Measurements from ENCODE around the gene KCTD16. TPM values are rescaled to one million over a fixed set of nuclear protein-coding genes. Genes with fewer than 3 reads are reported as not detected.

KCTD16 gene
- total and polyA plus RNA-seq, 11 donors = 0.02 to 0.32 (median 0.12) TPM; not detected in 3

- intact Hi-C loops (cut with DNase I) = no loop called here
- no peak overlapping the region for H3K4me3 ChIP-seq
Observed at GRCh38 chr5:144367991-144368390, 197.3 kb downstream of the KCTD16 start.

GRCh38 chr5:144368556-144368955 lies 197.9 kb downstream of the KCTD16 start:
- Histone ChIP-seq H3K36me3 (no peaks in the 10 kb centered on the region), H3K27me3 (peaks cover 0 to 1% (median 0%) of the 10 kb centered on the region in 9 donors), H3K4me3 (no peak overlapping the region), H3K27ac (no peak overlapping the region), H3K9me3 (no peaks in the 10 kb centered on the region), H3K4me1 (no peaks in the 10 kb centered on the region)
- intact Hi-C loops (cut with DNase I) = no loop called here
- DNase-seq (no peak), ATAC-seq (no peak)
- TF ChIP-seq POLR2A (IDR thresholded peaks at IDR 0.05) = no peak
- WGBS, 4 donors = 29 to 47% (median 40%) methylated on average over 4 of the region's 4 CpGs

More at GRCh38 chr5:144367991-144368390, 197.3 kb downstream of the KCTD16 start:
- Histone ChIP-seq H3K9me3 (no peaks in the 10 kb centered on the region), H3K27me3 (peaks cover 0 to 4% (median 0%) of the 10 kb centered on the region in 9 donors), H3K36me3 (no peaks in the 10 kb centered on the region), H3K4me1 (no peaks in the 10 kb centered on the region), H3K27ac (no peak overlapping the region)
- DNase-seq (no peak), ATAC-seq (no peak)
- WGBS, 4 donors = 76 to 95% (median 82%) methylated on average over 3 of the region's 3 CpGs
- TF ChIP-seq, protein P1, sequence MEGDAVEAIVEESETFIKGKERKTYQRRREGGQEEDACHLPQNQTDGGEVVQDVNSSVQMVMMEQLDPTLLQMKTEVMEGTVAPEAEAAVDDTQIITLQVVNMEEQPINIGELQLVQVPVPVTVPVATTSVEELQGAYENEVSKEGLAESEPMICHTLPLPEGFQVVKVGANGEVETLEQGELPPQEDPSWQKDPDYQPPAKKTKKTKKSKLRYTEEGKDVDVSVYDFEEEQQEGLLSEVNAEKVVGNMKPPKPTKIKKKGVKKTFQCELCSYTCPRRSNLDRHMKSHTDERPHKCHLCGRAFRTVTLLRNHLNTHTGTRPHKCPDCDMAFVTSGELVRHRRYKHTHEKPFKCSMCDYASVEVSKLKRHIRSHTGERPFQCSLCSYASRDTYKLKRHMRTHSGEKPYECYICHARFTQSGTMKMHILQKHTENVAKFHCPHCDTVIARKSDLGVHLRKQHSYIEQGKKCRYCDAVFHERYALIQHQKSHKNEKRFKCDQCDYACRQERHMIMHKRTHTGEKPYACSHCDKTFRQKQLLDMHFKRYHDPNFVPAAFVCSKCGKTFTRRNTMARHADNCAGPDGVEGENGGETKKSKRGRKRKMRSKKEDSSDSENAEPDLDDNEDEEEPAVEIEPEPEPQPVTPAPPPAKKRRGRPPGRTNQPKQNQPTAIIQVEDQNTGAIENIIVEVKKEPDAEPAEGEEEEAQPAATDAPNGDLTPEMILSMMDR (IDR thresholded peaks at IDR 0.05) = no peak
- no peak for TF ChIP-seq POLR2A (IDR thresholded peaks at IDR 0.05)

- no peak for TF ChIP-seq POLR2A (IDR thresholded peaks at IDR 0.05)
- TF ChIP-seq, protein P1 (IDR thresholded peaks at IDR 0.05) = no peak
- intact Hi-C loops (cut with DNase I) = no loop called here
- Histone ChIP-seq H3K36me3 (no peaks in the 10 kb centered on the region), H3K4me3 (no peak overlapping the region), H3K27ac (no peak overlapping the region), H3K4me1 (no peaks in the 10 kb centered on the region), H3K27me3 (no peaks in the 10 kb centered on the region), H3K9me3 (no peaks in the 10 kb centered on the region)
- 74 to 86% (median 82%) methylated on average over 4 of the region's 4 CpGs for WGBS, 4 donors
- DNase-seq (no peak), ATAC-seq (no peak)
Observed at GRCh38 chr5:144369006-144369405, 198.3 kb downstream of the KCTD16 start.

GRCh38 chr5:144370273-144370672 lies 199.6 kb downstream of the KCTD16 start:
- no peaks in the 10 kb centered on the region for H3K36me3 ChIP-seq
- no peak overlapping the region for H3K27ac ChIP-seq
- no peaks in the 10 kb centered on the region for H3K27me3 ChIP-seq
- H3K9me3 ChIP-seq = no peaks in the 10 kb centered on the region
- intact Hi-C loops (cut with DNase I) = no loop called here
- no peak for TF ChIP-seq POLR2A (IDR thresholded peaks at IDR 0.05)
- TF ChIP-seq, protein P1 (IDR thresholded peaks at IDR 0.05) = no peak
- no peak for DNase-seq
- no peak overlapping the region for H3K4me3 ChIP-seq
- no peaks in the 10 kb centered on the region for H3K4me1 ChIP-seq
- ATAC-seq = no peak
- WGBS, 4 donors = 82 to 89% (median 83%) methylated on average over 3 of the region's 3 CpGs

- intact Hi-C loops (cut with DNase I) = no loop called here
- no peak for ATAC-seq
Observed at GRCh38 chr5:144374637-144375036, 204.0 kb downstream of the KCTD16 start.

More at GRCh38 chr5:144374637-144375036, 204.0 kb downstream of the KCTD16 start:
- no peak overlapping the region for H3K27ac ChIP-seq
- H3K36me3 ChIP-seq = no peaks in the 10 kb centered on the region
- no peaks in the 10 kb centered on the region for H3K27me3 ChIP-seq
- no peak overlapping the region for H3K4me3 ChIP-seq
- no peak for DNase-seq
- 77 to 88% (median 83%) methylated on average over 1 of the region's 1 CpG for WGBS, 4 donors
- H3K9me3 ChIP-seq = no peaks in the 10 kb centered on the region
- no peak for TF ChIP-seq POLR2A (IDR thresholded peaks at IDR 0.05)
- TF ChIP-seq, protein P1 (IDR thresholded peaks at IDR 0.05) = no peak
- no peaks in the 10 kb centered on the region for H3K4me1 ChIP-seq

Measured in heart left ventricle (tissue), 16 donors.